ENCODE measurements around the gene DECR2. TPM values are rescaled to one million over a fixed set of nuclear protein-coding genes. Genes with fewer than 3 reads are reported as not detected.

DECR2 gene
- total and polyA plus RNA-seq, 2 of the 13 experiments (the other 11 are each of a cell fraction or from before 2014, with no cell fraction given): 36.3 to 44.6 TPM

DNA sequence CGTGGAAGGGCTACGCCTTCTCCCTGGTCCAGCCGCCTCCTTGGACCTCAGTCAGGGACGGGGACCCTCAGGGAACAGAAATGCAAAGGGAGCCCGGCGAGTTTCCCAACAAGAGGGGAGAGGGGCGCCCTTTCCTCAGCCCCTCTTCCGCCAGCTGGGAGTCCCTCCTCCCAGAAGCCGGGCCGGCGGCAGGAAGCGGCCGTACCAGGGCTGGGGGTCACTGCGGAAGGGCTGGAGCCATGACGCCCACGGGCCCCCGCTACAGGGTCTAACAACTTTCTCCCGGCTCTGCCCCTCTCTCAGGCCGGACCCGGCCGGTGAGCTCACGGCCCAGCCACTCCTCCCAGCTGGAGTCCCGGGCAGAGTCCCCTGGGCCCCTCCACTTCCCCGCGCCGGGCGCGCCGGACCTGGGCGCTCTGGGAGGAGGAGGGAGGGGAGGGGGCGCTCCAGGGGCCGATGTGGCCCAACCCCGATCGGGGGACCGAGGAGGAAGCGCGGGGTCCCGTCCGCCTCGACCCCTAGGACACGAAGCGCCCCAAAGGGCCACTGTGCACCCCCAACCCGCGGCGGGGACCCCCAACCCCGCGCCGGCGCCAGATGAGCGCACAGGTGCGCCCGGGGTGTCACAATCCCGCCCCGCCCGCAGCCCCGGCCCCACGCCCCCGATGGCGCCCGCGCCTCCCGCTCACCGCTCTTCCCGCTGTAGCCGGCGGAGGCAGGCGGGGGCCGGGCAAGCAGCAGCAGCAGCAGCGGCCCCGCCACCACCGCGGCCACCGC is 20.5 kb upstream of the DECR2 start (continued):
- TF ChIP-seq, protein P1, sequence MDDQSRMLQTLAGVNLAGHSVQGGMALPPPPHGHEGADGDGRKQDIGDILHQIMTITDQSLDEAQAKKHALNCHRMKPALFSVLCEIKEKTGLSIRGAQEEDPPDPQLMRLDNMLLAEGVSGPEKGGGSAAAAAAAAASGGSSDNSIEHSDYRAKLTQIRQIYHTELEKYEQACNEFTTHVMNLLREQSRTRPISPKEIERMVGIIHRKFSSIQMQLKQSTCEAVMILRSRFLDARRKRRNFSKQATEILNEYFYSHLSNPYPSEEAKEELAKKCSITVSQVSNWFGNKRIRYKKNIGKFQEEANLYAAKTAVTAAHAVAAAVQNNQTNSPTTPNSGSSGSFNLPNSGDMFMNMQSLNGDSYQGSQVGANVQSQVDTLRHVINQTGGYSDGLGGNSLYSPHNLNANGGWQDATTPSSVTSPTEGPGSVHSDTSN (CRISPR knock-in tag; IDR thresholded peaks at IDR 0.05; ENCODE audit: borderline replicate concordance): no peak
- TF ChIP-seq KLF15 (CRISPR knock-in tag; IDR thresholded peaks at IDR 0.05; ENCODE audit: borderline replicate concordance): 0 out of 2 replicates have a peak, but pooled peaks have one; percentile 68
- TF ChIP-seq SRSF4 (IDR thresholded peaks at IDR 0.05; ENCODE audit: low read depth, low read length, poor library complexity, severe bottlenecking): no peak
- no peak for TF ChIP-seq AGO1 (IDR thresholded peaks at IDR 0.05; ENCODE audit: low read depth, low read length, poor library complexity, severe bottlenecking)
- TF ChIP-seq, protein P2, sequence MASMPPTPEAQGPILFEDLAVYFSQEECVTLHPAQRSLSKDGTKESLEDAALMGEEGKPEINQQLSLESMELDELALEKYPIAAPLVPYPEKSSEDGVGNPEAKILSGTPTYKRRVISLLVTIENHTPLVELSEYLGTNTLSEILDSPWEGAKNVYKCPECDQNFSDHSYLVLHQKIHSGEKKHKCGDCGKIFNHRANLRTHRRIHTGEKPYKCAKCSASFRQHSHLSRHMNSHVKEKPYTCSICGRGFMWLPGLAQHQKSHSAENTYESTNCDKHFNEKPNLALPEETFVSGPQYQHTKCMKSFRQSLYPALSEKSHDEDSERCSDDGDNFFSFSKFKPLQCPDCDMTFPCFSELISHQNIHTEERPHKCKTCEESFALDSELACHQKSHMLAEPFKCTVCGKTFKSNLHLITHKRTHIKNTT (CRISPR knock-in tag; IDR thresholded peaks at IDR 0.05): no peak
- TF ChIP-seq, protein P3, sequence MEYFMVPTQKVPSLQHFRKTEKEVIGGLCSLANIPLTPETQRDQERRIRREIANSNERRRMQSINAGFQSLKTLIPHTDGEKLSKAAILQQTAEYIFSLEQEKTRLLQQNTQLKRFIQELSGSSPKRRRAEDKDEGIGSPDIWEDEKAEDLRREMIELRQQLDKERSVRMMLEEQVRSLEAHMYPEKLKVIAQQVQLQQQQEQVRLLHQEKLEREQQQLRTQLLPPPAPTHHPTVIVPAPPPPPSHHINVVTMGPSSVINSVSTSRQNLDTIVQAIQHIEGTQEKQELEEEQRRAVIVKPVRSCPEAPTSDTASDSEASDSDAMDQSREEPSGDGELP (IDR thresholded peaks at IDR 0.05; ENCODE audit: borderline replicate concordance, low read depth): peak; percentile 89
- TF ChIP-seq SMC3 (IDR thresholded peaks at IDR 0.05; ENCODE audit: low read length): no peak
- TF ChIP-seq RFXANK (CRISPR knock-in tag; IDR thresholded peaks at IDR 0.05): no peak
- TF ChIP-seq ZNF550 (CRISPR knock-in tag; IDR thresholded peaks at IDR 0.05; ENCODE audit: borderline replicate concordance): no peak
- no peak for TF ChIP-seq CC2D1A (CRISPR knock-in tag; IDR thresholded peaks at IDR 0.05)
- TF ChIP-seq ZNF724P (CRISPR knock-in tag; IDR thresholded peaks at IDR 0.05; ENCODE audit: borderline replicate concordance): no peak
- TF ChIP-seq KLF16 (CRISPR knock-in tag; IDR thresholded peaks at IDR 0.05): peak in 1 of 2 experiments; percentile 65; a peak in 1 of 4 replicates
- no peak for TF ChIP-seq CCAR2 (optimal IDR thresholded peaks at IDR 0.05; ENCODE audit: low read depth, low read length)
- no peak for TF ChIP-seq ZNF331 (CRISPR knock-in tag; IDR thresholded peaks at IDR 0.05)
- no peak for TF ChIP-seq PTBP1 (IDR thresholded peaks at IDR 0.05; ENCODE audit: low read depth, low read length, poor library complexity, severe bottlenecking)
- TF ChIP-seq ARNT (IDR thresholded peaks at IDR 0.05): no peak
- TF ChIP-seq, protein P4, sequence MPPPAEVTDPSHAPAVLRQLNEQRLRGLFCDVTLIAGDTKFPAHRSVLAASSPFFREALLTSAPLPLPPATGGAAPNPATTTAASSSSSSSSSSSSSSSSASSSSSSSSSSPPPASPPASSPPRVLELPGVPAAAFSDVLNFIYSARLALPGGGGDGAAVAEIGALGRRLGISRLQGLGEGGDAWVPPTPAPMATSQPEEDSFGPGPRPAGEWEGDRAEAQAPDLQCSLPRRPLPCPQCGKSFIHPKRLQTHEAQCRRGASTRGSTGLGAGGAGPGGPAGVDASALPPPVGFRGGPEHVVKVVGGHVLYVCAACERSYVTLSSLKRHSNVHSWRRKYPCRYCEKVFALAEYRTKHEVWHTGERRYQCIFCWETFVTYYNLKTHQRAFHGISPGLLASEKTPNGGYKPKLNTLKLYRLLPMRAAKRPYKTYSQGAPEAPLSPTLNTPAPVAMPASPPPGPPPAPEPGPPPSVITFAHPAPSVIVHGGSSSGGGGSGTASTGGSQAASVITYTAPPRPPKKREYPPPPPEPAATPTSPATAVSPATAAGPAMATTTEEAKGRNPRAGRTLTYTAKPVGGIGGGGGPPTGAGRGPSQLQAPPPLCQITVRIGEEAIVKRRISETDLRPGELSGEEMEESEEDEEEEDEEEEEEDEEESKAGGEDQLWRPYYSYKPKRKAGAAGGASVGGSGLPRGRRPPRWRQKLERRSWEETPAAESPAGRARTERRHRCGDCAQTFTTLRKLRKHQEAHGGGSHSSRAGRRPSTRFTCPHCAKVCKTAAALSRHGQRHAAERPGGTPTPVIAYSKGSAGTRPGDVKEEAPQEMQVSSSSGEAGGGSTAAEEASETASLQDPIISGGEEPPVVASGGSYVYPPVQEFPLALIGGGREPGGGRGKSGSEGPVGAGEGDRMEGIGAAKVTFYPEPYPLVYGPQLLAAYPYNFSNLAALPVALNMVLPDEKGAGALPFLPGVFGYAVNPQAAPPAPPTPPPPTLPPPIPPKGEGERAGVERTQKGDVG (CRISPR knock-in tag; IDR thresholded peaks at IDR 0.05; ENCODE audit: borderline replicate concordance): no peak
- no peak for TF ChIP-seq ZNF350 (CRISPR knock-in tag; IDR thresholded peaks at IDR 0.05; ENCODE audit: borderline replicate concordance, low read depth)
- TF ChIP-seq, protein P5, sequence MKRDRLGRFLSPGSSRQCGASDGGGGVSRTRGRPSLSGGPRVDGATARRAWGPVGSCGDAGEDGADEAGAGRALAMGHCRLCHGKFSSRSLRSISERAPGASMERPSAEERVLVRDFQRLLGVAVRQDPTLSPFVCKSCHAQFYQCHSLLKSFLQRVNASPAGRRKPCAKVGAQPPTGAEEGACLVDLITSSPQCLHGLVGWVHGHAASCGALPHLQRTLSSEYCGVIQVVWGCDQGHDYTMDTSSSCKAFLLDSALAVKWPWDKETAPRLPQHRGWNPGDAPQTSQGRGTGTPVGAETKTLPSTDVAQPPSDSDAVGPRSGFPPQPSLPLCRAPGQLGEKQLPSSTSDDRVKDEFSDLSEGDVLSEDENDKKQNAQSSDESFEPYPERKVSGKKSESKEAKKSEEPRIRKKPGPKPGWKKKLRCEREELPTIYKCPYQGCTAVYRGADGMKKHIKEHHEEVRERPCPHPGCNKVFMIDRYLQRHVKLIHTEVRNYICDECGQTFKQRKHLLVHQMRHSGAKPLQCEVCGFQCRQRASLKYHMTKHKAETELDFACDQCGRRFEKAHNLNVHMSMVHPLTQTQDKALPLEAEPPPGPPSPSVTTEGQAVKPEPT (CRISPR knock-in tag; IDR thresholded peaks at IDR 0.05; ENCODE audit: low read depth): no peak
- no peak for TF ChIP-seq JUN (CRISPR knock-in tag; IDR thresholded peaks at IDR 0.05)
- peak; percentile 32; the same call in 1 of the 2 replicates for TF ChIP-seq TAF1 (CRISPR knock-in tag; IDR thresholded peaks at IDR 0.05)

Data from HepG2 (cell line).